GM19025 (cell line): ENCODE results near the gene IL22RA2.
"Not testable (repeated sequence)": the region's sequence is repeated elsewhere in the genome, so short reads cannot be mapped to it uniquely, and the experiment has no call there.

Source experiments
- ATAC-seq: cut with Tn5 transposase; IDR thresholded peaks from one replicate; pipeline ENCODE4 v1.9.1; 2021; ENCODE audit warnings: mild to moderate bottlenecking, low read depth, moderate library complexity; ENCODE audit not compliant: unreplicated experiment

Gene IL22RA2

GRCh38 chr6:137173501-137173900 lies at the start of gene IL22RA2:
Gene IL22RA2 (minus strand): TSS chr6:137173644. CDS start chr6:137161749, 11,895 bp downstream.
- no peak for ATAC-seq

GRCh38 chr6:137222381-137222780 lies 48.9 kb upstream of the IL22RA2 start:
- no peak for ATAC-seq

GRCh38 chr6:137219664-137220252 lies 46.3 kb upstream of the IL22RA2 start:
- ATAC-seq = no peak

GRCh38 chr6:137218917-137219663 lies 45.6 kb upstream of the IL22RA2 start, which contains the start of gene IFNGR1:
Gene IFNGR1 (minus strand): TSS chr6:137219385. CDS start chr6:137219327, 58 bp downstream.
- peak; percentile 98 for ATAC-seq

- no peak for ATAC-seq
These were observed 45.1 kb upstream of the IL22RA2 start for GRCh38 chr6:137218473-137218916.

- no peak for ATAC-seq
These were observed 44.5 kb upstream of the IL22RA2 start for GRCh38 chr6:137217801-137218472.

GRCh38 chr6:137216875-137217553 lies 43.6 kb upstream of the IL22RA2 start:
- no peak for ATAC-seq

GRCh38 chr6:137216106-137216505 lies 42.7 kb upstream of the IL22RA2 start:
- ATAC-seq = no peak

- not testable (repeated sequence) for ATAC-seq
These were observed 42.2 kb upstream of the IL22RA2 start for GRCh38 chr6:137215630-137216029.

GRCh38 chr6:137214931-137215330 lies 41.5 kb upstream of the IL22RA2 start:
- ATAC-seq = no peak

GRCh38 chr6:137213813-137214212 lies 40.4 kb upstream of the IL22RA2 start:
- no peak for ATAC-seq

- no peak for ATAC-seq
These were observed 39.9 kb upstream of the IL22RA2 start for GRCh38 chr6:137213331-137213740.

GRCh38 chr6:137211910-137212309 lies 38.5 kb upstream of the IL22RA2 start:
- no peak for ATAC-seq

GRCh38 chr6:137210903-137211302 lies 37.5 kb upstream of the IL22RA2 start:
- ATAC-seq = no peak

GRCh38 chr6:137208279-137208678 lies 34.8 kb upstream of the IL22RA2 start:
- ATAC-seq = no peak

GRCh38 chr6:137207457-137207856 lies 34.0 kb upstream of the IL22RA2 start:
- ATAC-seq = not testable (repeated sequence)

GRCh38 chr6:137206577-137206976 lies 33.1 kb upstream of the IL22RA2 start:
- ATAC-seq = no peak

GRCh38 chr6:137203256-137203655 lies 29.8 kb upstream of the IL22RA2 start:
- no peak for ATAC-seq

- ATAC-seq = no peak
These were observed 28.6 kb upstream of the IL22RA2 start for GRCh38 chr6:137202078-137202477.

GRCh38 chr6:137201006-137201405 lies 27.6 kb upstream of the IL22RA2 start:
- no peak for ATAC-seq

- ATAC-seq = no peak
These were observed 26.8 kb upstream of the IL22RA2 start for GRCh38 chr6:137200288-137200687.
